Effector memory CD4-positive, alpha-beta T cell (primary cell): ENCODE measurements around the gene TPGS2.

Experiments used
- DNase-seq, 3 donors: peaks; one replicate each; pipeline ENCODE4 v3.0.0-alpha.2; 2020
- H3K27ac ChIP-seq: 2 replicates; pipeline ENCODE4 v1.7.0; 2013; ENCODE audit warnings: mild to moderate bottlenecking, low read length, moderate library complexity; ENCODE audit not compliant: insufficient read depth, poor library complexity, severe bottlenecking
- H3K27me3 ChIP-seq: replicated peaks from 2 replicates; pipeline ENCODE4 v1.7.0; 2013; ENCODE audit warnings: mild to moderate bottlenecking, low read length; ENCODE audit not compliant: insufficient read depth, control insufficient read depth, poor library complexity, severe bottlenecking
- H3K36me3 ChIP-seq: 2 replicates; pipeline ENCODE4 v1.7.0; 2013; ENCODE audit warnings: mild to moderate bottlenecking, low read length, moderate library complexity; ENCODE audit not compliant: control insufficient read depth, insufficient read depth
- H3K4me1 ChIP-seq: 2 replicates; pipeline ENCODE4 v1.7.0; 2013; ENCODE audit warnings: low read length, mild to moderate bottlenecking; ENCODE audit not compliant: control insufficient read depth, insufficient read depth, poor library complexity, severe bottlenecking
- H3K4me3 ChIP-seq: 2 replicates; pipeline ENCODE4 v1.7.0; 2013; ENCODE audit warnings: low read length, low read depth, mild to moderate bottlenecking; ENCODE audit not compliant: insufficient read depth, poor library complexity, severe bottlenecking
- H3K9me3 ChIP-seq: 2 replicates; pipeline ENCODE4 v1.7.0; 2013; ENCODE audit warnings: mild to moderate bottlenecking, low read length, moderate library complexity; ENCODE audit not compliant: control insufficient read depth

The TPGS2 gene

GRCh38 chr18:36849288-36850006 lies 20.6 kb upstream of the TPGS2 start:
- DNase-seq, result no peak
- Histone ChIP-seq H3K4me3 (no peak overlapping the region), H3K27me3 (no peaks in the 10 kb centered on the region), H3K36me3 (peaks cover 6% of the 10 kb centered on the region), H3K9me3 (no peaks in the 10 kb centered on the region), H3K27ac (no peak overlapping the region), H3K4me1 (no peaks in the 10 kb centered on the region)

DNA sequence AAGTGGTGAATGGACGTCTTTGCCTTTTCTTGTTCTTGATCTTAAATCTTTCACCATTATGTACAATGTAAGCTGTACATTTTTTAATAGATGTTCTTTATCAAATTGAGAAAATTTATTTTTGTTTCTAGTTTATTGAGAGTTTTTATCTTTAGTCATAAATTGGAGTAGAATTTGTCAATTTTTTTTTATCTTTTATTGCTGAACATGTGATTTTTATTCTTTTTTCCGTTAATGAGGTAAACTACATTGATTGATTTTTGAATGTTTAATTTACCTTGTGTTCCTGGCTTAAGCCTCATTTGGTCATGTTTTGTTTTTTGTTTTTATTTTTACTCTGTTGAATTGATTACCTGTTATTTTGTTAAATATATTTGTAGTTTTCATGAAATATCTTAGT lies 19.8 kb upstream of the TPGS2 start:
- H3K36me3 ChIP-seq, result peaks cover 6% of the 10 kb centered on the region
- H3K27ac ChIP-seq, result no peak overlapping the region
- no peak overlapping the region for H3K4me3 ChIP-seq
- DNase-seq, result no peak
- no peaks in the 10 kb centered on the region for H3K4me1 ChIP-seq
- no peaks in the 10 kb centered on the region for H3K9me3 ChIP-seq
- no peaks in the 10 kb centered on the region for H3K27me3 ChIP-seq

DNA sequence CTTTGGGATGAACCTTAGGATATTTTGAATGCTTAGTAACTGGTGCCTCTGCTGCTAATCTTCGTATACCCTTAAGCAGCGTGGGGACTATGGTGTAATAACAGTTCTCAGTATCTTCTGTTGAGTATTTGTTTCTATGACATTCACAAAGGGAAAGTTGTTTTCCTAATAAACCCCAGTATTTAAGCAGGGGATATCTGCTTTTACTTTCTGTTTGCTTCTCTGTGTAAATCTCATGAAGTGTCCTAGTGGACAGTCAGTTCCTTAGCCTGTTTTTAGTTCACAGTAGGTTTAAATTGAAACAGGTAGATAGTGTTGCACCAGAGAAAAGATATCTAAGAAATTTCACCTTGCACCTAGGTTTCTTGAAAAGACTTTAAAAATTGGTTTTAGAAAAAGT lies 15.0 kb upstream of the TPGS2 start:
- Histone ChIP-seq H3K27ac (no peak overlapping the region), H3K4me3 (no peak overlapping the region), H3K27me3 (no peaks in the 10 kb centered on the region), H3K9me3 (no peaks in the 10 kb centered on the region), H3K4me1 (no peaks in the 10 kb centered on the region), H3K36me3 (peaks cover 4% of the 10 kb centered on the region)
- DNase-seq, result no peak

GRCh38 chr18:36843199-36843598 lies 14.4 kb upstream of the TPGS2 start:
- H3K9me3 ChIP-seq, result no peaks in the 10 kb centered on the region
- H3K36me3 ChIP-seq, result peaks cover 4% of the 10 kb centered on the region
- H3K4me3 ChIP-seq, result no peak overlapping the region
- H3K27ac ChIP-seq, result no peak overlapping the region
- no peaks in the 10 kb centered on the region for H3K27me3 ChIP-seq
- H3K4me1 ChIP-seq, result no peaks in the 10 kb centered on the region
- DNase-seq, result no peak

DNA sequence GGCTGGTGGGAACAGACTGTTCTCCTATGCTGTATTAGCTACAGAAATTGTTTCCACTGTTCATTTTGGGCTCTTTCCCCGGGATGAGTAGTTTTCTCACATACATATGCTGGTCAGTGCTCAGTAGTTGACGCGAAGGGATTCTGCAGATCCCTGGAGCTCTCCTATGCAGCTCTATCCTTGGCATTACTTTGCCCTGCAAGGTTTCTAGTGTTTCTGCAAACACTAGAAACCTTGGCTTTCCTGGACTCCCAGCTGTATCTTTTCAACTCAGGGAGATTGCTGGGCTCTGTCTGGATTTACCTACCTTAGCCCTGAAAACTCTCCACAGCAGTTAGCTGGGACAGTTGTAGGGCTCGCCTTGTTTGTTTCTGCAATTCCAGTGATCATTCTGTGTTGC lies 11.0 kb upstream of the TPGS2 start:
- no peaks in the 10 kb centered on the region for H3K27me3 ChIP-seq
- DNase-seq, result no peak

GRCh38 chr18:36835927-36836326 lies 7.1 kb upstream of the TPGS2 start:
- Histone ChIP-seq H3K27ac (no peak overlapping the region), H3K4me1 (no peaks in the 10 kb centered on the region), H3K9me3 (no peaks in the 10 kb centered on the region), H3K27me3 (no peaks in the 10 kb centered on the region), H3K4me3 (no peak overlapping the region), H3K36me3 (peaks cover 12% of the 10 kb centered on the region)
- no peak for DNase-seq

More for the DNA sequence above, 11.0 kb upstream of the TPGS2 start:
- no peak overlapping the region for H3K4me3 ChIP-seq
- no peaks in the 10 kb centered on the region for H3K9me3 ChIP-seq
- no peaks in the 10 kb centered on the region for H3K4me1 ChIP-seq
- peaks cover 12% of the 10 kb centered on the region for H3K36me3 ChIP-seq
- H3K27ac ChIP-seq, result no peak overlapping the region

GRCh38 chr18:36833120-36833519 lies 4.3 kb upstream of the TPGS2 start:
- Histone ChIP-seq H3K9me3 (no peaks in the 10 kb centered on the region), H3K27me3 (no peaks in the 10 kb centered on the region), H3K4me1 (no peaks in the 10 kb centered on the region), H3K4me3 (no peak overlapping the region), H3K27ac (no peak overlapping the region), H3K36me3 (peaks cover 7% of the 10 kb centered on the region)
- DNase-seq, result no peak

DNA sequence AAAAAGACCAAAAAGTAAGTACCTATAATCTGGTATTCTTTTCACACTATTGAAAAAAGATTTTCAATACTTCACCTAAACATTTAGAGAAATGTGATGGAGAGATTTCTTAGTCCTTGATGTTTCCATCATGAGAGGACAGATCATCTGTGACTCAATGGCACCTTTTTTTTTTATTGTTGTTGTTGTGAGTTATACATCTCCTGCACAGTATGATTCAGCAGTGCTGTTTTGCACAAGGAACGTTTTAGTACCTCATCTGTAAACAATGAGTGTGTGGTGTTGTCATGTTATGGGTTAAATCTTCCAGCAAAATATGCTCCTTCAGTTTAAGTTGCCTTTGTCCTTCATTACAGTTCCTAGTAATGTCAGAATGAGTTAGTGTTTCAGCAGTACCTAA lies 2.3 kb upstream of the TPGS2 start:
- no peak overlapping the region for H3K27ac ChIP-seq
- H3K36me3 ChIP-seq, result peaks cover 7% of the 10 kb centered on the region
- no peak for DNase-seq

DNA sequence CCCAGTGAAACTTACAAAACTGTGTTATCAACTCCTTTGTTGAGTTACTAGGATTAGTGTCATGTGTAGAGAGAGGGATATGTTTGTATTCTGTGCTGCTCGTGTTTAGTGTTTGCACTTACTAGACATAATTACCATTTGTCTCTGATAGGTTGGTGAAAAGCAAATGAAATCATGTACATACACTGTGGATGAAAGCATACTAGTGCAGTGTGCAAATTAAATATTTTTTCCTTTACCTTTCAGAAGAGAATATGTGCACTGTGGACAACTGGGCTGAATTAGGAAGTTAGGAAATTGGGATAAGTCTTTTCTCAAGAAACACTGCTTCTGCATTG lies 1.3 kb upstream of the TPGS2 start:
- Histone ChIP-seq H3K4me3 (no peak overlapping the region), H3K36me3 (peaks cover 2% of the 10 kb centered on the region), H3K27ac (no peak overlapping the region), H3K4me1 (no peaks in the 10 kb centered on the region), H3K9me3 (no peaks in the 10 kb centered on the region), H3K27me3 (no peaks in the 10 kb centered on the region)
- DNase-seq, result no peak

More for the DNA sequence above, 2.3 kb upstream of the TPGS2 start:
- Histone ChIP-seq H3K4me1 (no peaks in the 10 kb centered on the region), H3K27me3 (no peaks in the 10 kb centered on the region), H3K9me3 (no peaks in the 10 kb centered on the region), H3K4me3 (no peak overlapping the region)

DNA sequence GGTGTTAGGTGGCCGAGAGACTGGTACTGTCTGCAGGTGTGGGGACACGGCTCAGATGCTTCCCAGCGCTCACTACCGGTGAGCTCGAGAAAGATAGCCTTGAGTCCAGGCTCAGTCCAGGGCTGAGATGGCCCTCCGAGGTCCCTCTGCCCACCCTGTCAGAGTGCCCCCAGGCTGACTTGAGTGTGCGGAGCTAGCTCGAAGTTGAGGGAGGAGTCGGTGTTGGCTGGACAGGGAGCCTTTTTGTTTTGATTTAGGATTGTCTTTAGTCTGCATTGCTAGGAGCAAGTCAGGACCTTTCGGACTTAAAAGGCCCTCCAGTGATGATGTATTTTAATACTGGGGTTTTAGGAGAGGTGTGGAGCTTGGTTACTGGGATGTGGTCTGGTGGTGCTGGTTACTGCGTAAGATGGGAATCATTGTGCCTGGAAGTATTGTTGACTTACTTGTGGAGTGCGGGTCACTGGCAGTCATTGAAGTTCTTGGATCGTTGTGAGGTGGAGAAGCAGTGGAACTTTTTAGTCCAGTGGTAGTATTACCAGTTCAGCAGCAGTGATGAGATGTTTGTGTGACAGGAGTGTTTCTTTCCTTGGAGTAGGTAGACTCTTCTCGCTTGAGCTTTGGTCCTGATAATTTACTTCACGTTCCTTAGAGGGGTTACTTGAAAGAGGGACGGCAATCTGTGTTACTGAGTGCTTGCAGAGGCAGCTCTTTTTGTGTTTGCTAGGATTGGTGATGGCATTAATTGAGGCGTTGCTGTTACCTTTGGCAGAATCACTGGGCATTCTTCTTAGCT lies 758 bp upstream of the TPGS2 start:
- no peaks in the 10 kb centered on the region for H3K36me3 ChIP-seq
- H3K4me3 ChIP-seq, result peak overlapping the region; percentile 94
- H3K27ac ChIP-seq, result peak overlapping the region; percentile 64
- no peak for DNase-seq
- no peaks in the 10 kb centered on the region for H3K4me1 ChIP-seq
- no peaks in the 10 kb centered on the region for H3K27me3 ChIP-seq
- H3K9me3 ChIP-seq, result no peaks in the 10 kb centered on the region
